ENCODE measurements around the gene CARMIL3. TPM values are rescaled to one million over a fixed set of nuclear protein-coding genes. Genes with fewer than 3 reads are reported as not detected.

Gene CARMIL3
- total RNA-seq, 1 experiment from 2014 or later, result 0.71 TPM

- Histone ChIP-seq H3K79me2 (ENCODE audit: insufficient read depth, low read length) (no peaks in the 10 kb centered on the region), H3K9me2 (ENCODE audit: insufficient read depth) (no peaks in the 10 kb centered on the region), H4K20me1 (ENCODE audit: insufficient read depth) (no peaks in the 10 kb centered on the region), H3K27me3 (ENCODE audit: insufficient read depth, low read length) (no peaks in the 10 kb centered on the region), H3K4me1 (ENCODE audit: control insufficient read depth in 1 of 2, insufficient read depth in 2 of 2, low read length in 2 of 2) (peaks cover 18 to 27% of the 10 kb centered on the region in 2 experiments), H3K9ac (ENCODE audit: low read length) (no peak overlapping the region), H3K4me3 (replicated peaks in 1 of 2; ENCODE audit: low read depth in 1 of 2, low read length in 2 of 2) (no peak overlapping the region), H3K9me3 (ENCODE audit: control insufficient read depth in 1 of 2, insufficient read depth in 1 of 2, low read depth in 1 of 2, low read length in 2 of 2) (no peaks in the 10 kb centered on the region), H3K4me2 (ENCODE audit: low read length) (0 out of 2 replicates have a peak overlapping the region, but pooled peaks have one; percentile 86), H3K36me3 (ENCODE audit: control insufficient read depth in 1 of 2, insufficient read depth in 2 of 2, low read length in 2 of 2) (no peaks in the 10 kb centered on the region), H3K27ac (ENCODE audit: low read depth, low read length) (no peak overlapping the region; the same call in 1 of the 2 replicates), H2AFZ (ENCODE audit: low read depth, low read length, poor library complexity, severe bottlenecking) (no peak overlapping the region)
- POLR2A ChIA-PET, result interaction anchor here (1.1 to 3.7 kb wide), 3 partner anchors 11 to 14 kb away, joined by 3 to 26 read pairs (median 3); partner anchors contain the start of gene PCK2
- RAD21 ChIA-PET (ENCODE audit: low non-redundant PET in 1 of 2, low total read pairs in 2 of 2, uncharacterized antibody in 2 of 2, unreplicated experiment in 2 of 2), result no interaction called here
- TF ChIP-seq CEBPB (IDR thresholded peaks at IDR 0.05; ENCODE audit: low read depth) (no peak), ELF1 (IDR thresholded peaks at IDR 0.05; ENCODE audit: borderline replicate concordance, low read depth) (no peak), EGR1 (IDR thresholded peaks at IDR 0.05; ENCODE audit: low read depth) (no peak), ZFX (IDR thresholded peaks at IDR 0.05) (no peak), JUND (IDR thresholded peaks at IDR 0.05) (no peak), SRF (IDR thresholded peaks at IDR 0.05; ENCODE audit: low read depth) (no peak), CBX3 (IDR thresholded peaks at IDR 0.05; ENCODE audit: low read depth) (no peak), YY1 (IDR thresholded peaks at IDR 0.05; ENCODE audit: extremely low read depth, insufficient replicate concordance, low read depth, low read length) (no peak), ZNF274 (IDR thresholded peaks at IDR 0.05; ENCODE audit: low read depth, low read length) (no peak), FOSL1 (IDR thresholded peaks at IDR 0.05; ENCODE audit: low read depth) (no peak), EZH2phosphoT487 (IDR thresholded peaks at IDR 0.05; ENCODE audit: borderline replicate concordance) (no peak), POLR2A (IDR thresholded peaks at IDR 0.05; ENCODE audit: borderline replicate concordance, extremely low read depth, insufficient read depth, insufficient read length) (no peak), TCF7L2 (IDR thresholded peaks at IDR 0.05; ENCODE audit: borderline replicate concordance, extremely low read depth, insufficient read depth, insufficient read length) (no peak)
- TF ChIP-seq, protein P1, sequence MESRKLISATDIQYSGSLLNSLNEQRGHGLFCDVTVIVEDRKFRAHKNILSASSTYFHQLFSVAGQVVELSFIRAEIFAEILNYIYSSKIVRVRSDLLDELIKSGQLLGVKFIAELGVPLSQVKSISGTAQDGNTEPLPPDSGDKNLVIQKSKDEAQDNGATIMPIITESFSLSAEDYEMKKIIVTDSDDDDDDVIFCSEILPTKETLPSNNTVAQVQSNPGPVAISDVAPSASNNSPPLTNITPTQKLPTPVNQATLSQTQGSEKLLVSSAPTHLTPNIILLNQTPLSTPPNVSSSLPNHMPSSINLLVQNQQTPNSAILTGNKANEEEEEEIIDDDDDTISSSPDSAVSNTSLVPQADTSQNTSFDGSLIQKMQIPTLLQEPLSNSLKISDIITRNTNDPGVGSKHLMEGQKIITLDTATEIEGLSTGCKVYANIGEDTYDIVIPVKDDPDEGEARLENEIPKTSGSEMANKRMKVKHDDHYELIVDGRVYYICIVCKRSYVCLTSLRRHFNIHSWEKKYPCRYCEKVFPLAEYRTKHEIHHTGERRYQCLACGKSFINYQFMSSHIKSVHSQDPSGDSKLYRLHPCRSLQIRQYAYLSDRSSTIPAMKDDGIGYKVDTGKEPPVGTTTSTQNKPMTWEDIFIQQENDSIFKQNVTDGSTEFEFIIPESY (IDR thresholded peaks at IDR 0.05; ENCODE audit: extremely low read depth, insufficient replicate concordance, low read length), result no peak
- TF ChIP-seq, protein P2, sequence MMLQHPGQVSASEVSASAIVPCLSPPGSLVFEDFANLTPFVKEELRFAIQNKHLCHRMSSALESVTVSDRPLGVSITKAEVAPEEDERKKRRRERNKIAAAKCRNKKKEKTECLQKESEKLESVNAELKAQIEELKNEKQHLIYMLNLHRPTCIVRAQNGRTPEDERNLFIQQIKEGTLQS (IDR thresholded peaks at IDR 0.05), result no peak
- TF ChIP-seq, protein P3, sequence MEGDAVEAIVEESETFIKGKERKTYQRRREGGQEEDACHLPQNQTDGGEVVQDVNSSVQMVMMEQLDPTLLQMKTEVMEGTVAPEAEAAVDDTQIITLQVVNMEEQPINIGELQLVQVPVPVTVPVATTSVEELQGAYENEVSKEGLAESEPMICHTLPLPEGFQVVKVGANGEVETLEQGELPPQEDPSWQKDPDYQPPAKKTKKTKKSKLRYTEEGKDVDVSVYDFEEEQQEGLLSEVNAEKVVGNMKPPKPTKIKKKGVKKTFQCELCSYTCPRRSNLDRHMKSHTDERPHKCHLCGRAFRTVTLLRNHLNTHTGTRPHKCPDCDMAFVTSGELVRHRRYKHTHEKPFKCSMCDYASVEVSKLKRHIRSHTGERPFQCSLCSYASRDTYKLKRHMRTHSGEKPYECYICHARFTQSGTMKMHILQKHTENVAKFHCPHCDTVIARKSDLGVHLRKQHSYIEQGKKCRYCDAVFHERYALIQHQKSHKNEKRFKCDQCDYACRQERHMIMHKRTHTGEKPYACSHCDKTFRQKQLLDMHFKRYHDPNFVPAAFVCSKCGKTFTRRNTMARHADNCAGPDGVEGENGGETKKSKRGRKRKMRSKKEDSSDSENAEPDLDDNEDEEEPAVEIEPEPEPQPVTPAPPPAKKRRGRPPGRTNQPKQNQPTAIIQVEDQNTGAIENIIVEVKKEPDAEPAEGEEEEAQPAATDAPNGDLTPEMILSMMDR (IDR thresholded peaks at IDR 0.05 in 2 of 3, conservative IDR thresholded peaks at IDR 0.05 in 1 of 3; ENCODE audit: borderline replicate concordance in 1 of 3, insufficient read depth in 1 of 3, low read depth in 2 of 3, low read length in 2 of 3), result no peak
- TF ChIP-seq, protein P4, sequence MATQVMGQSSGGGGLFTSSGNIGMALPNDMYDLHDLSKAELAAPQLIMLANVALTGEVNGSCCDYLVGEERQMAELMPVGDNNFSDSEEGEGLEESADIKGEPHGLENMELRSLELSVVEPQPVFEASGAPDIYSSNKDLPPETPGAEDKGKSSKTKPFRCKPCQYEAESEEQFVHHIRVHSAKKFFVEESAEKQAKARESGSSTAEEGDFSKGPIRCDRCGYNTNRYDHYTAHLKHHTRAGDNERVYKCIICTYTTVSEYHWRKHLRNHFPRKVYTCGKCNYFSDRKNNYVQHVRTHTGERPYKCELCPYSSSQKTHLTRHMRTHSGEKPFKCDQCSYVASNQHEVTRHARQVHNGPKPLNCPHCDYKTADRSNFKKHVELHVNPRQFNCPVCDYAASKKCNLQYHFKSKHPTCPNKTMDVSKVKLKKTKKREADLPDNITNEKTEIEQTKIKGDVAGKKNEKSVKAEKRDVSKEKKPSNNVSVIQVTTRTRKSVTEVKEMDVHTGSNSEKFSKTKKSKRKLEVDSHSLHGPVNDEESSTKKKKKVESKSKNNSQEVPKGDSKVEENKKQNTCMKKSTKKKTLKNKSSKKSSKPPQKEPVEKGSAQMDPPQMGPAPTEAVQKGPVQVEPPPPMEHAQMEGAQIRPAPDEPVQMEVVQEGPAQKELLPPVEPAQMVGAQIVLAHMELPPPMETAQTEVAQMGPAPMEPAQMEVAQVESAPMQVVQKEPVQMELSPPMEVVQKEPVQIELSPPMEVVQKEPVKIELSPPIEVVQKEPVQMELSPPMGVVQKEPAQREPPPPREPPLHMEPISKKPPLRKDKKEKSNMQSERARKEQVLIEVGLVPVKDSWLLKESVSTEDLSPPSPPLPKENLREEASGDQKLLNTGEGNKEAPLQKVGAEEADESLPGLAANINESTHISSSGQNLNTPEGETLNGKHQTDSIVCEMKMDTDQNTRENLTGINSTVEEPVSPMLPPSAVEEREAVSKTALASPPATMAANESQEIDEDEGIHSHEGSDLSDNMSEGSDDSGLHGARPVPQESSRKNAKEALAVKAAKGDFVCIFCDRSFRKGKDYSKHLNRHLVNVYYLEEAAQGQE (IDR thresholded peaks at IDR 0.05; ENCODE audit: low read depth), result no peak
- intact Hi-C loops (cut with micrococcal nuclease), result no loop called here
- no peak for DNase-seq (ENCODE audit: low read depth, low spot score)
- no TSS peak for BruUV-seq (replicated peaks)
- ATAC-seq, result no peak
- CTCF ChIA-PET, result interaction anchor here (3.2 to 3.4 kb wide), 3 partner anchors 9 to 26 kb away, joined by 15 to 42 read pairs (median 16); partner anchors contain the start of gene PCK2
Measured at GRCh38 chr14:24082411-24083080, 30.7 kb downstream of the CARMIL3 start.

Data from HCT116 (cell line).